GM13977 (cell line): ENCODE data around the gene MTHFD1.

Source experiments
- DNase-seq: peaks from one replicate; pipeline ENCODE4 v3.0.0; 2012; ENCODE audit warnings: low spot score
- CTCF ChIP-seq: IDR thresholded peaks from 2 replicates; pipeline ENCODE4 v1.5.1; 2012; ENCODE audit warnings: mild to moderate bottlenecking, control low read depth; ENCODE audit not compliant: insufficient read depth; ENCODE audit errors: extremely low read depth, missing control alignments
- in situ Hi-C: fragments of 300-500 bp; cut with MboI; formaldehyde crosslinking; loops from one replicate; pipeline ENCODE4 v1.12.0; 2022; ENCODE audit warnings: low sequenced_read_pairs, low pct_unique_long_range_greater_than_20kb, mixed read lengths, inconsistent platforms; ENCODE audit not compliant: unreplicated experiment

MTHFD1 gene

GRCh38 chr14:64409126-64409920, 21.2 kb downstream of the MTHFD1 start:
- TF ChIP-seq CTCF, result no peak
- peak; percentile 36 for DNase-seq
- in situ Hi-C loops, result no loop called here

DNA sequence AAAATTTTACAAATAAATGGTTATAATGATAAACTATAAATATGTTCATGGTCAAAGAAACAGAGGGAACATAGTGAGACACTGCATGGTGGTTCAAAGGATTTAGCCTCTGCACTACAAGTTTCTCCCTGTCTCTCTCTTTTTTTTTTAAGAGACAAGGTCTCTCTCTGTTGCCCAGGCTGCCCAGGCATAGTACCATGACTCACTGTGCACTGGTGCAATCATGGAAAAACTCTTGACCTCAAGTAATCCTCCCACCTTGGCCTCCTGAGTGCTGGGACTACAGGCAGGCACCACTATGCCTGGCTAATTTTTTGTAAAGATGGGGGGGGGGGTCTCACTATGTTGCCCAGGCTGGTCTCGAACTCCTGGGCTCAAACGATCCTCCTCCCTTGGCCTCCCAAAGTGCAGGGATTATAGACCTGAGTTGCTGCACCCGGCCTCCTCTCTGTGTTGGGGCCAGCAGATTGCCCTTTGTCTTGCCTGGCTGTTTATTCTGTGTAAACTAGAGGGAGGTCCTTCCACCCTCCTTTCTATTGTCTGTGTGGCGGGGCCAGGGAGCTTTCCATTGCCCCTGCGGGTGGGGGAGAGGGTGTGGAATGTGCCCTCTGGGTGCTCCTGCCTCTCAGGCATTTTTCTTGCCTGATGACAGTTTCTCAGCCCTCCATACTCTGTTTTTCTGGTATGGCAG, 22.1 kb downstream of the MTHFD1 start:
- TF ChIP-seq CTCF, result no peak
- in situ Hi-C loops, result no loop called here
- no peak for DNase-seq

DNA sequence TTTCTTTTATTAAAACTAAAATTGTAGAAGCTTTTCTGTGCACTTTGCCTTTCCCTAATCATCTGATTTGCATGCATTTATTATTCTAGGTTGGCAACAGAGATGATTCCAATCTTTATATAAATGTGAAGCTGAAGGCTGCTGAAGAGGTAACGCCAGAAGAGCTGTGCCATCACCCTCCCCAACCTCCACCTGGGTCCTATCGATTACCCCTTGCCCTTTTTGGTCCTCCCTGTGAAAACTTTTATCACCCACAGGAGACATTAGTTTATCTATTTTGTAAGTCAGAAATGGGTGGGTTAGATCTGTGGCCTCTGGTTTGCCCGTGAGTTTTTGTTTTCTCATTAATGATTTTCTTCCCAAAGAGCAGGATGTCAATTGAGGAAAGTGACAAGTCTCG, 22.8 kb downstream of the MTHFD1 start:
- no peak for TF ChIP-seq CTCF
- in situ Hi-C loops, result no loop called here
- DNase-seq, result no peak

DNA sequence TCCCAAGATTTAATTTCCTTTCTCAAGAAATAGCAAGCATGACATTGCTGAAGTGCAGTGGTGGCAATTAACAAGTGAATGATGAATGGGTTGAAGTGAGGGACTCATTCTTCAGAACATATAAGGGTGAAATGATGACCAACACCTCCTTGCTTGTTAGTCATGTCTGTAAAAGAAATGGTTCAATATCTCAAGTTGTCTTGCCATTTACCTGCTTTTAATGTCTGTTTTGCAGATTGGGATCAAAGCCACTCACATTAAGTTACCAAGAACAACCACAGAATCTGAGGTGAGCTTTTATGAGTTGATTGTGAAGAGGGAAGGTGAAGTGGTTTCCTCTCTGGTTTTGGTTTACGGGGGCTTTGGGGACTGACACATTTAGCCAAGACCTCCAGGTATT, 24.1 kb downstream of the MTHFD1 start:
- in situ Hi-C loops, result no loop called here
- TF ChIP-seq CTCF, result no peak
- no peak for DNase-seq

DNA sequence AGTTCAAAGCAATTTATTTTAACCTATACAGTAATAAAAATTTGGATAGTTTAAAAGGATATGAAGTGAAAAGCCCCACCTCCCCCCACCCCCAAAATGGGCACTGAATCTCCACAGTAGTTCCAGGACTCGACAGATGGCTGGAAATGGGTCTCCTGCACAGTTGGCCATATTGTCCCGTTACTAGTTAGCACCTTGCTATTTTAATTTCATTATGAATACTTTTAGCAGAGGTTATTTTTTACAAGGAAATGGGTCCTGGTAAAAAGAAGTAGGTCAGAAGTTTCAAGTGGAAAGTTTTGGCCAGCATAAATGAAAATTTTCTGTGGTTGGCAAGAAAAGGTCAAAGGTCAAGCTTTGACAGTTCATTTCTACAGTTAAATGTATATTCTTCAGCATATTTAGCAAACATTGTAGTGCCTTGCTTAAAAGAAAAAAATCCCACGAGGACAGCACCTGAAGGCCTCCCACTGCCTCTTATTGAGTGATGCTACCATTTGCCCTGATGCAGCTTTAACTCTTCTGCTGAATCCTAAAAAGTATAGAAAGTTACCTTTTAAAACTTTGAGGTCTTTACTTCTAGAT, 28.3 kb downstream of the MTHFD1 start:
- in situ Hi-C loops, result no loop called here
- no peak for TF ChIP-seq CTCF
- no peak for DNase-seq

DNA sequence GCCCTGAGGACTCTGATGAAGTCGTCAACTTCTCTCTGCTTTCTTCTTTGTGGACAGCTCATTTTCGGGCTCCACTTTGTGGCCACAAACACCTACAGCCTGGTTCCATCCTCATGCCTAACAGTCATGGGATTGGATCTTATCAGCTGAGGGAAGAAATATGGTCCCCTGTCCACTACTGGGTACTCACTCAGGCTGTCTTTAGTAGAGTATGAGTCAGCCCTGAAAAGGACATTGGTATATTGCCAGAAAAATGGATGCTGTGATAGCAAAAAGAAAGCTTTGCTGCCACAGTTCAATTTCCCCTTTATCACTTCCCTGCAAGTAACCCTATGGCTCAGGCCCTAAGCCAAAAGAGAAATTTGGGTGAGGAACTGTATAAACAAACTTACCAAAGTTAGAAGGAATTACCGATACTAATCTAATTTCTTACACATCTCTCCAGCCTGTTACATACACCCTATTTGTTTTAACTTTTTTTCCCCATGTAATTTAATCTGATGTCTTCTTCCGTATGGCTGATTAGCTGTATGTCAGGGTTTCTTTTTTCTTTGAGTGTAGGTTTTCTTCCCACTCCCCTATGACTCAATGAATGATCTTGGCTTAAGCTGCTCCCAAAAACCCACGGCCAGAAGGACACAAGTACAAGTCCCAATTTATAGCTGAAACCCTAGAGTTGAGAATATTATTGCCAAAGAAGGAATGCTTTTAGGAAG, 29.1 kb downstream of the MTHFD1 start:
- DNase-seq, result no peak
- in situ Hi-C loops, result no loop called here
- TF ChIP-seq CTCF, result no peak
